ENCODE measurements around the gene C6orf15.

C6orf15 gene

GRCh38 chr6:31129130-31129529 is 16.8 kb upstream of the C6orf15 start:
- DNase-seq = no peak

GRCh38 chr6:31128093-31128676 is 15.8 kb upstream of the C6orf15 start:
- peak in 1 of 2 donors; percentile 26 for DNase-seq

DNA sequence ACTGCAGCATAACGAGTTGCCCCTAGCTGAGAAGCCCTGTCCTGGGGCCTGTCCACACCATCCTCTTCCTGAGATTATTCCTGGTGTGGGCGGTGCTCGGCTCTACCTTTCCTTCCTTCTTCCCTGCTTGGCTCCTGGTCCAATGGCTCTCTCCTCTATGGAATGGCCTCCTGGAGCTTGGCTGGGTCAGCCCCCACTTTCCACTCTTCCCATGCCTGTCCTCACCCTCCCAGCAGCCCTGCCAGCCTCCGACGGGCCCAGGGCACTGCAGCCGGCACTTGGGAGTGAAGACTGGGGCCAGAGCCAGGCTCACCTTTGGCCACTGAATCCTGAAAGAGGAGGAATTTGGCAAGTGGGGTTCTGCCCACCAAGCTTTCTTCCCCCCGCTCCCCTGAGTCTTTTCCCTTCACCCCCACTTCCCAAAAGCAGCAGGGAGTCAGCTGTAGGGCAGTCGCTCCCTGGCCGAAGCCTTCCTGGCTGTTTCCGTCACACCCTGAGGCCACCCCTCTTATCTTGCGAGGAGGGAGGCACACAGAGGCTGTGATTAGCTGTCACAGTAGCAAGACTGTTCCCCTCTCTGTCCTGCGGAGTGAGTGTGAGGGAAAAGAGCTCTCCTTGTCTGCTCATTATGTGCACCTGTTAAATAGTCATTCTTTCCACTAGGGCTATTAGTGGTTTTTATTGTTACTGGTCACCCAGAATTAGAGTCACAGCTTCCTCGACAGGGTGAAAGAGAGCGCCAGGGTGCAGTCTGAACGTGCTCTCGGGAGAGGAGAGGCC is 14.2 kb upstream of the C6orf15 start:
- DNase-seq = no peak

- DNase-seq = no peak
These were observed 13.4 kb upstream of the C6orf15 start for GRCh38 chr6:31125586-31126363.

DNA sequence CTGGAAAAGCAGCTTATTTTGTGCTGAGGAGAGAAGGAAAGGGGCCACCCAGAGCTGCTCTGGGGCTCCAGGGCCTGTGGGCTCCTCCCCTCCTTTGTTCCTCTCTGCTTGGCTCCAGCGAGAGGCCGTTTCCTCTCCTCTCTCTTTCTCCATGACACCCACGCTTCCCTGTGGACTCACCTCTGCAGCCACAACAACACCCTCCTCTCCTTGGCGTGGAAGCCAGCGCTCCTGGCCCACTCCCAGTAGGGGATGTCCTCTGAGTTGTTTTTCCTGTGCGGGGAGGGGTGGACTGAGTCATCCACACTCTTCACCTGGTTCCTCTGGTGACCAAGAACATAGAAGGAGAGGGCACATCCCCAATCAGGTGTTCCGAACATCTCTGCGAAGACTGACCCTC is 12.8 kb upstream of the C6orf15 start:
- no peak for DNase-seq

- DNase-seq = peak in 1 of 2 donors; percentile 36
These were observed 10.7 kb upstream of the C6orf15 start for GRCh38 chr6:31122791-31123706.

DNA sequence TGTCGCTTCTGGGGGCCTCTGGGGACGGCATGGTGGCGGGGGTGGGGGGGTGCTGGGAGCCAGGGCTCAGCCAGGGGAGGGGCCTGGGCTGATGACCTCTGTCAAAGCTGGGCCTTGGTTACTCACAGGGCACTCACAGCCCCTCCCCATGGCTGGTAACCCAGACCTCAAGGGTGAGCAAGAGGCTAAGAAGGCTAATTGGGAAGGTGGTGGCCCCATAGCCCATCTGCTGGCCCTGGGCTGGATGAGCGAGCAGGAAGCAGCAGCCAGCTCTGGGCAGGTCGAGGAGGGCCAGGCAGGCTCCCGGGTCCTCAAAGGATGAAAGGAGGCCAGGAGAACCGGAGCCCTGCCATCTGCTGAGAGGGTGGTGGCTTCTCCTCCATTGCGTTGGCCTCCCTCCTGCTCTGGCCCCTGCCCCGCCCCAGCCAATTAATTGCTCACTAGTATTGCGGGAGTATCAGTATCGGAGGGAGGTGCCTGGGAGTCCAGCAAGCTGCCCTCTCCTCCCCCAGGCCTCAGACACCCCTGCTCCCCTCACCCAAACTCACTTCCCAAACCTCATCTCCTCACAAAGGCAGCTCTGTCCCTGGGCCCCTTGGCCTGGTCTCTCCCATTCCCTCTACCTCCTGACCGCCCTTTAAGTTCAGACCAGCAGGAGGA is 8.9 kb upstream of the C6orf15 start:
- no peak for DNase-seq

DNA sequence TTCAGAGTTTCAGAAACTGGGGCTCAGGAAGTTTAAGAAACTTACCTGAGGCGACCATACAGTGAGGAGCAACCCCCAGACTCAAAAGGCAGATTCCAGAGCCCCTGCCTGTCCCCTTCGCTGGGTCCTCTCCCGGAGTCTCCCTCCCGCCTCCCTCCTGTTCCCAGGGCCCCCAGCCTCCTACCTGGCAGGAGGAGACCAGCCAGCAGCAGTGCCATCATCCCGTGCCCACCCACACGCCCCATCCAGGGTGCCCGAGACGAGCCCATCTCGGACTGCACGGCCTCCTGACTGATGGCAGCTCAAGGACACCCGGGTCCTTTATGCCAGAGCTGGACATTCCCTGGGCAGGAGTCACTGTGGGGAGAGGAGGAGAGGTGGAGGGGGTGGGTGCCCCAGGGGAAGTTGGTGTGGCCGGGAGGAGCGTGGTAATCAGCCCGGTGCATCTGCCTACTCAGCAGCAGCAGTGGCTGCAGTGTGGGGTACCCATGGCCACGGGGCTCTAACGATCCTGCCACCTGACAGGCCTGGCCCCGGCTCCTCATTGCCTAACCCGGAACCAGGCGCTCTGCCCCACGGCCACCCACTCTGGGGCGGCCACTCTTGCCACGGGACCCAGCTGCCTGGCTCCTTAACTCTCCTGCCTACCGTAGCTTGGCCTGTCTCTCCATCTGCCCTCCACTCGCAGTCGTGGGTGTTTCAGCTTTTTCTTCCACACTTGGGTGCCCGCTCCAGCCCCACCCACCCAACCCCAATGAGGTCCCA is 8.0 kb upstream of the C6orf15 start, which contains the start of gene CDSN:
Gene CDSN, minus strand, starts transcription at position 296 of the 765 bp plus-strand sequence. Its CDS starts 27 bp downstream, at position 269.
- no peak for DNase-seq

DNA sequence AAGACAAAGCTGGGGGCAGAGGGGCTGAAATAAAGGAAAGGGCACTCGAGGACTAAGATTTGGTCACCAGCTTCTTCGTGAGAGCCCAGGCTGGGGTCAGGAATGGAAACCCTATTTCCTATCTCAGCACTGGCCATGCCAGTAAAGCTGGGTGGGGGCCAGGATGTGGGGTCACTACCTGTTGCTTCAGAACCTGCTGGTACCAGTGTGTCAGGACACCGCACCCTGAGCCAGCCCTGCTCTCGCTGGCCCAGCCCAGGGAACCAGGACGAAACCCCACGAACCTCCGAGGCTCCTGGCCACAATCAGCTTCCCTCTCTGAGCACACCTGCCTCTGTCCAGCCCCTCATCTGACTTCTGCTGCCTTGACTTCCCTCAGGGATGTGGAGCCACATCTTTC is 5.8 kb upstream of the C6orf15 start:
- DNase-seq = no peak

DNA sequence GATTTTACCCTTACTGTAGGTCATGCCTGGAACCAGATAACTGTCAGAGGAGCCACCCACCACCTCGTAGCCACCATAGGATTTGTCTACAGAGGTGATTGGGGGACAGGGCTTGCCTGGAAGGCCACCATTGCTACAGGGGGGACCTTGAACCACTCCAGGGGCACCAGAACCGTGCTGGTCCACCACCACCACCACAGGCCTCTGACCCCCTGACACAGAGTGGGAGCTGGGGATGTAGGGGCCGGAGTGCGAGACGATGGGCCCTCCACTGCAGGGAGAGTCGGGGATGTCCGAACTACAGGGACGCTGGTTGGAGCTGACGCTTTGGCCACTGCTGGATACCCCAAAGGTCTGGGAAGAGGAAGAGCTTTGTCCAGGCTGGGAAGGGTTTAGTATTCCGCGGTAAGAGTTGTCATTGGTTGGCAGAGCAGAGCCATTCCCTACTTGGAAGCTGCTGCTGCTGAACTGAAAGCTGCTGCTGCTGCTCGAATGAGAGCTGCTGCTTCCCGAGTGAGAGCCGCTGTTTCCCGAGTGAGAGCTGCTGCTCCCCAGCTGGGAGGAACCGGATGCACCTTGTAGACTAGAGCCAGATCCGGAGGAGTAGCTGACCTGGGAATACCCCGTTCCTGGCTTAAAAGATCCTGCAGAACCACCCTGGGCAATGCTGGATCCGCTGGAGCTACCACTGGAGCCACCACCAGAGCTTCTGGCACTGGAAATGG is 4.4 kb upstream of the C6orf15 start:
- no peak for DNase-seq

DNA sequence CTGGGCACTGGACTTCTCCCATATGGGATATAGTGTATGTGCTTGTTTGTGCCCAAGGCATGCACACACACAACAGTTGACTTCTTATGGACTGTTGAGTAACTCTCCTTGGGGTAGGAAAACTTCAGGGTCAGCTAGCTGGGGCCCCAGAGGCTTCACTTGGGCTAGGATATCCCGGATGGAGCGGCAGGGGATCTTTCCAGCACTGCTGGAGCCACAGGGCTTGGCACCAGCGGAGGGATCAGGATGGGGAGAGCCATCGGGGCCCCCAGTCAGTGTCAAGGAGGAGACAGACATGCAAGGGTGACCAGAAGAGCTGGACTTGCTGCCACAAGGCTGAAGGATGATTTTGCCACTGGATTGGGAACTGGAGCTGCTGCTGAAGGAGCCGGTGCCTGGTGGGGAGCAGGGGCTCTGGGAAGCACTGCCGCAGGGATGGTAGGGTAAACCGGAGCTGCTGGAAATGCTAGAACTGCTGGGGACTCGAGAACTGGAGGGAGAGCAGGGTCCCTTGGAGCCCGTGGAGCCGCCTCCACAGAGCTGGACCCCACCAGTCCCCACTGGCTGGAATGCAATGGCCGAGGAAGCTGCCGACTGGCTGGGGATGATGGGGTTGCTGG is 3.7 kb upstream of the C6orf15 start:
- no peak for DNase-seq

GRCh38 chr6:31114970-31115849 is 2.8 kb upstream of the C6orf15 start:
- DNase-seq = peak in 1 of 2 donors; percentile 11

GRCh38 chr6:31114541-31114878 is 2.1 kb upstream of the C6orf15 start, which contains the start of gene PSORS1C1:
TSS of gene PSORS1C1 (plus strand) at chr6:31114800. CDS start at chr6:31129633, 14,833 bp downstream.
- peak in 1 of 2 donors; percentile 55 for DNase-seq

- no peak for DNase-seq
These were observed 1.6 kb upstream of the C6orf15 start for GRCh38 chr6:31113861-31114540.

- DNase-seq = no peak
These were observed 663 bp downstream of the C6orf15 start for GRCh38 chr6:31111712-31112111.

- no peak for DNase-seq
These were observed 1.4 kb downstream of the C6orf15 start for GRCh38 chr6:31110825-31111582.

DNA sequence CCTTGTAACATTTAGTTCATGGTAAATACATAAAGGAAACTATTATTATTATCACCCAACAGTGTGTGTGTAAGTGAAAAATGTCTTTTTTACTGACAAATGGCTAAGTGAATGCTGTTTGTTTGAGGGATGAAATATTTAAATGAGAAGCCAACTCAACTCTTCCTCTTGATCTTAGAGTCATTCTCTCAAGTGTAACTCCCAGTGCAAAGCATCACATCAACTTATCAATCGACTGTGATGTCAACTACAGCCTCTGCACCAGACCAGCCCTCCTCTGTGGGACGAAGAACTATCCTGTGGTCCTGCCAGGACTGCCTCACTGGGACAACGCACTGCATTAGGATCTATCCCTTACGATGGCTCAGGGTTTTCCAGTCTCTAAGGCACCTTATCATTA is 5.3 kb downstream of the C6orf15 start:
- no peak for DNase-seq

GRCh38 chr6:31103136-31103535 is 9.2 kb downstream of the C6orf15 start:
- DNase-seq = no peak

Data from hippocampal formation (tissue), 2 donors.